Panc1 (cell line): ENCODE results near the gene PRKD2.

Source experiments
- CTCF ChIP-seq: fragments of 450-650 bp; IDR thresholded peaks from 2 replicates; pipeline ENCODE4 v1.5.1; 2017; ENCODE audit warnings: mild to moderate bottlenecking
- POLR2AphosphoS5 ChIP-seq: IDR thresholded peaks from 2 replicates; pipeline ENCODE4 v1.6.1; 2012; ENCODE audit warnings: mild to moderate bottlenecking, low read depth, low read length, moderate library complexity
- REST ChIP-seq, 2 experiments: IDR thresholded peaks; 2 replicates each; pipeline ENCODE4 v1.6.1; 2011 to 2012; ENCODE audit warnings: low read depth in 2 of 2, control low read depth in 1 of 2, low read length in 1 of 2, mild to moderate bottlenecking in 1 of 2, moderate library complexity in 1 of 2; ENCODE audit not compliant: insufficient read depth in 1 of 2
- SIN3A ChIP-seq: IDR thresholded peaks from 2 replicates; pipeline ENCODE4 v1.6.1; 2012; ENCODE audit warnings: low read depth, mild to moderate bottlenecking, low read length, moderate library complexity, borderline replicate concordance; ENCODE audit not compliant: insufficient read depth
- TCF7L2 ChIP-seq: IDR thresholded peaks from 2 replicates; pipeline ENCODE4 v1.6.1; 2011; ENCODE audit warnings: mild to moderate bottlenecking, low read depth, low read length, inconsistent platforms

- TF ChIP-seq CTCF (no peak), POLR2AphosphoS5 (no peak), TCF7L2 (no peak), SIN3A (no peak), REST (IDR thresholded peaks at IDR 0.05; ENCODE audit: insufficient read depth in 1 of 2, low read depth in 2 of 2, low read length in 1 of 2) (no peak)
Observed at GRCh38 chr19:46648961-46649960, 67.7 kb downstream of the PRKD2 start.
